K562 (cell line): ENCODE results near the gene CHRM1. TPM values are rescaled to one million over a fixed set of nuclear protein-coding genes. Genes with fewer than 3 reads are reported as not detected.

Source experiments
- ARID2 ChIP-seq: fragments of 450-650 bp; IDR thresholded peaks from 2 replicates; pipeline ENCODE4 v1.6.1; 2017; ENCODE audit warnings: antibody characterized with exemption, mild to moderate bottlenecking
- BMI1 ChIP-seq: fragments of 150-350 bp; IDR thresholded peaks from 2 replicates; pipeline ENCODE4 v1.6.1; 2014; ENCODE audit warnings: low read length
- CTCFL ChIP-seq: IDR thresholded peaks from 2 replicates; pipeline ENCODE4 v1.6.1; 2011; ENCODE audit warnings: borderline replicate concordance, low read depth, mild to moderate bottlenecking, moderate library complexity, low read length; ENCODE audit not compliant: insufficient read depth, poor library complexity, severe bottlenecking
- CXXC5 ChIP-seq: fragments of 250-450 bp; sonication (Bioruptor Pico); IDR thresholded peaks from 2 replicates; pipeline ENCODE4 v1.8.0; 2022; ENCODE audit warnings: inconsistent platforms, mild to moderate bottlenecking, moderate library complexity
- FOSL1 ChIP-seq: fragments of 200-800 bp; sonication (Bioruptor generic); conservative IDR thresholded peaks from 2 replicates; pipeline ENCODE4 v1.6.1; 2016; ENCODE audit warnings: missing genetic modification characterization, missing compliant biosample characterization
- FUS ChIP-seq: fragments of 200-400 bp; formaldehyde crosslinking; optimal IDR thresholded peaks from 2 replicates; pipeline ENCODE3; 2017; ENCODE audit warnings: low read depth, low read length
- GATAD2A ChIP-seq: fragments of 450-650 bp; IDR thresholded peaks from 2 replicates; pipeline ENCODE4 v1.6.1; 2017
- HNRNPUL1 ChIP-seq: fragments of 200-400 bp; formaldehyde crosslinking; IDR thresholded peaks from 2 replicates; pipeline ENCODE4 v1.6.1; 2017; ENCODE audit warnings: low read length
- PKNOX1 ChIP-seq: fragments of 450-650 bp; IDR thresholded peaks from 2 replicates; pipeline ENCODE4 v1.6.1; 2016
- PRMT5 ChIP-seq: sonication (generic); formaldehyde crosslinking; IDR thresholded peaks from 2 replicates; pipeline ENCODE4 v1.5.0; 2020; ENCODE audit warnings: missing genetic modification reagents
- RFX1 ChIP-seq: fragments of 450-650 bp; IDR thresholded peaks from 2 replicates; pipeline ENCODE4 v1.6.1; 2016; ENCODE audit warnings: mild to moderate bottlenecking, moderate library complexity
- RFX5 ChIP-seq: IDR thresholded peaks from 2 replicates; pipeline ENCODE4 v1.6.1; 2011; ENCODE audit warnings: low read depth, mild to moderate bottlenecking, improper control_type of control experiment, low read length
- SAP30 ChIP-seq: fragments of 200-600 bp; sonication (generic); IDR thresholded peaks from 2 replicates; pipeline ENCODE4 v1.6.1; 2012; ENCODE audit warnings: borderline replicate concordance, low read depth, mild to moderate bottlenecking, moderate library complexity, low read length, control low read depth, inconsistent platforms; ENCODE audit not compliant: insufficient read depth, poor library complexity, severe bottlenecking
- STAT5A ChIP-seq: IDR thresholded peaks from 2 replicates; pipeline ENCODE4 v1.6.1; 2012; ENCODE audit warnings: low read length, inconsistent platforms, borderline replicate concordance
- ZBTB7A ChIP-seq: IDR thresholded peaks from 2 replicates; pipeline ENCODE4 v1.6.1; 2011; ENCODE audit warnings: low read depth, mild to moderate bottlenecking, low read length, moderate library complexity, borderline replicate concordance; ENCODE audit not compliant: control insufficient read depth
- ZNF444 ChIP-seq: fragments of 250-450 bp; sonication (Bioruptor Pico); IDR thresholded peaks from 2 replicates; pipeline ENCODE4 v1.4.0; 2020; ENCODE audit warnings: mild to moderate bottlenecking, moderate library complexity
- ZNF589 ChIP-seq: fragments of 200-800 bp; sonication (Bioruptor generic); IDR thresholded peaks from 2 replicates; pipeline ENCODE4 v1.6.1; 2016; ENCODE audit warnings: low read depth, missing genetic modification characterization, missing compliant biosample characterization
- polyA plus RNA-seq, 8 experiments: library from polyadenylated mRNA; depleted of rRNA in 4 of 8; stranded (reverse) in 5 of 8; unstranded in 3 of 8; fragments of >200 nt; fragmentation: Nextera tagmentation in 2 of 8; fragmentation: Illumina TruSeq in 1 of 8; extraction: Ambion mirVana in 2 of 8; extraction: Trizol in 1 of 8; gene quantifications; 2 replicates each; pipeline versions ENCODE4 v1.2.1 to v1.2.3, GENCODE V29; 2011 to 2014; ENCODE audit warnings: inconsistent platforms in 1 of 8, missing spikeins in 1 of 8
- total RNA-seq, 7 experiments: library from RNA; depleted of rRNA in 6 of 7; stranded (reverse); fragments of >200 nt in 6 of 7; fragmentation: Illumina TruSeq in 2 of 7; extraction: Trizol in 2 of 7; gene quantifications; 2 replicates each; pipeline versions ENCODE4 v1.2.1 to v1.2.3, GENCODE V29; 2011 to 2021; ENCODE audit warnings: low replicate concordance in 1 of 7
- TF ChIP-seq, protein P1 (sequence below): fragments of 200-800 bp; sonication (Bioruptor generic); IDR thresholded peaks from 2 replicates; pipeline ENCODE4 v1.6.1; 2016; ENCODE audit warnings: missing genetic modification characterization, missing compliant biosample characterization

CHRM1 gene
- total and polyA plus RNA-seq, 9 of the 15 experiments (the other 6 are each of a cell fraction or from before 2014, with no cell fraction given) = not detected

GRCh38 chr11:62880803-62881578 is 40.2 kb downstream of the CHRM1 start, which contains the start of gene SLC3A2 (continued):
- TF ChIP-seq PKNOX1 (no peak), ZNF444 (CRISPR knock-in tag) (no peak), BMI1 (no peak), FUS (peak; percentile 70), ZBTB7A (peak; percentile 80; the same call in 1 of the 2 replicates), RFX5 (no peak), STAT5A (no peak), SAP30 (peak; percentile 59), HNRNPUL1 (no peak), CXXC5 (CRISPR knock-in tag) (peak; percentile 85), CTCFL (peak; percentile 95), FOSL1 (tag) (no peak), ZNF589 (CRISPR knock-in tag) (no peak), GATAD2A (peak; percentile 15; the same call in 1 of the 2 replicates), RFX1 (no peak), ARID2 (no peak; the same call in 1 of the 2 replicates), PRMT5 (peak; percentile 54; the same call in 1 of the 2 replicates)
- TF ChIP-seq, protein P1, sequence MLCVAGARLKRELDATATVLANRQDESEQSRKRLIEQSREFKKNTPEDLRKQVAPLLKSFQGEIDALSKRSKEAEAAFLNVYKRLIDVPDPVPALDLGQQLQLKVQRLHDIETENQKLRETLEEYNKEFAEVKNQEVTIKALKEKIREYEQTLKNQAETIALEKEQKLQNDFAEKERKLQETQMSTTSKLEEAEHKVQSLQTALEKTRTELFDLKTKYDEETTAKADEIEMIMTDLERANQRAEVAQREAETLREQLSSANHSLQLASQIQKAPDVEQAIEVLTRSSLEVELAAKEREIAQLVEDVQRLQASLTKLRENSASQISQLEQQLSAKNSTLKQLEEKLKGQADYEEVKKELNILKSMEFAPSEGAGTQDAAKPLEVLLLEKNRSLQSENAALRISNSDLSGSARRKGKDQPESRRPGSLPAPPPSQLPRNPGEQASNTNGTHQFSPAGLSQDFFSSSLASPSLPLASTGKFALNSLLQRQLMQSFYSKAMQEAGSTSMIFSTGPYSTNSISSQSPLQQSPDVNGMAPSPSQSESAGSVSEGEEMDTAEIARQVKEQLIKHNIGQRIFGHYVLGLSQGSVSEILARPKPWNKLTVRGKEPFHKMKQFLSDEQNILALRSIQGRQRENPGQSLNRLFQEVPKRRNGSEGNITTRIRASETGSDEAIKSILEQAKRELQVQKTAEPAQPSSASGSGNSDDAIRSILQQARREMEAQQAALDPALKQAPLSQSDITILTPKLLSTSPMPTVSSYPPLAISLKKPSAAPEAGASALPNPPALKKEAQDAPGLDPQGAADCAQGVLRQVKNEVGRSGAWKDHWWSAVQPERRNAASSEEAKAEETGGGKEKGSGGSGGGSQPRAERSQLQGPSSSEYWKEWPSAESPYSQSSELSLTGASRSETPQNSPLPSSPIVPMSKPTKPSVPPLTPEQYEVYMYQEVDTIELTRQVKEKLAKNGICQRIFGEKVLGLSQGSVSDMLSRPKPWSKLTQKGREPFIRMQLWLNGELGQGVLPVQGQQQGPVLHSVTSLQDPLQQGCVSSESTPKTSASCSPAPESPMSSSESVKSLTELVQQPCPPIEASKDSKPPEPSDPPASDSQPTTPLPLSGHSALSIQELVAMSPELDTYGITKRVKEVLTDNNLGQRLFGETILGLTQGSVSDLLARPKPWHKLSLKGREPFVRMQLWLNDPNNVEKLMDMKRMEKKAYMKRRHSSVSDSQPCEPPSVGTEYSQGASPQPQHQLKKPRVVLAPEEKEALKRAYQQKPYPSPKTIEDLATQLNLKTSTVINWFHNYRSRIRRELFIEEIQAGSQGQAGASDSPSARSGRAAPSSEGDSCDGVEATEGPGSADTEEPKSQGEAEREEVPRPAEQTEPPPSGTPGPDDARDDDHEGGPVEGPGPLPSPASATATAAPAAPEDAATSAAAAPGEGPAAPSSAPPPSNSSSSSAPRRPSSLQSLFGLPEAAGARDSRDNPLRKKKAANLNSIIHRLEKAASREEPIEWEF (CRISPR knock-in tag) = no peak
